ENCODE results near the gene RFWD3.

DNA sequence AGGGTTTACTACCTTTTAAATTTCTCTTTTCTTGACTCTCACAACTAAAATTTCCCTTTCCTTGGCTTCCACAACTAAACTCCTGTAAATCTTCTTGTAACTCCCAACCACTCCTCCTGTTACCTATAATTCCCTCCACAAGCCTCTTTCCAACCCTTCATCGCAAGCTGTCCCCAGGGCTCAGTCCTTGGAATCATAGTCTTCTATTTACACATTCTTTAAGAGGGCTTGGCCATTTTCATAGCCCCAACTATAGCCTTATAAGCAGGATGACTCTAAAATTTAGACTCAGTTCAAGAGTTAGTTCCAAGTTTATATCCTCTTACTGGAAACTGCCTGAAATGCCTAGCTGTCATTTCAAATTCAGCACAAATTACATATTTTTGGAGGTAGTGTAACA is 83.7 kb downstream of the RFWD3 start:
- no peak for TF ChIP-seq POLR2A (IDR thresholded peaks at IDR 0.05)
- TF ChIP-seq, protein P1, sequence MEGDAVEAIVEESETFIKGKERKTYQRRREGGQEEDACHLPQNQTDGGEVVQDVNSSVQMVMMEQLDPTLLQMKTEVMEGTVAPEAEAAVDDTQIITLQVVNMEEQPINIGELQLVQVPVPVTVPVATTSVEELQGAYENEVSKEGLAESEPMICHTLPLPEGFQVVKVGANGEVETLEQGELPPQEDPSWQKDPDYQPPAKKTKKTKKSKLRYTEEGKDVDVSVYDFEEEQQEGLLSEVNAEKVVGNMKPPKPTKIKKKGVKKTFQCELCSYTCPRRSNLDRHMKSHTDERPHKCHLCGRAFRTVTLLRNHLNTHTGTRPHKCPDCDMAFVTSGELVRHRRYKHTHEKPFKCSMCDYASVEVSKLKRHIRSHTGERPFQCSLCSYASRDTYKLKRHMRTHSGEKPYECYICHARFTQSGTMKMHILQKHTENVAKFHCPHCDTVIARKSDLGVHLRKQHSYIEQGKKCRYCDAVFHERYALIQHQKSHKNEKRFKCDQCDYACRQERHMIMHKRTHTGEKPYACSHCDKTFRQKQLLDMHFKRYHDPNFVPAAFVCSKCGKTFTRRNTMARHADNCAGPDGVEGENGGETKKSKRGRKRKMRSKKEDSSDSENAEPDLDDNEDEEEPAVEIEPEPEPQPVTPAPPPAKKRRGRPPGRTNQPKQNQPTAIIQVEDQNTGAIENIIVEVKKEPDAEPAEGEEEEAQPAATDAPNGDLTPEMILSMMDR (IDR thresholded peaks at IDR 0.05) = no peak
